Liver (tissue), 9 donors: ENCODE measurements around the gene CCND1. TPM values are rescaled to one million over a fixed set of nuclear protein-coding genes. Genes with fewer than 3 reads are reported as not detected.

Experiments used
- DNase-seq: peaks from one replicate; pipeline ENCODE4 v3.0.0-alpha.2; 2017; ENCODE audit warnings: low spot score
- H3K27ac ChIP-seq, 2 donors: one replicate each; pipeline ENCODE4 v1.7.0; 2013; ENCODE audit warnings: inconsistent platforms in 2 of 2, low read length in 2 of 2, control low read depth in 1 of 2, low read depth in 1 of 2, mild to moderate bottlenecking in 1 of 2
- H3K27me3 ChIP-seq, 4 donors: one replicate each; pipeline versions ENCODE4 v1.6.1 to v1.7.0; 2013; ENCODE audit warnings: low read length in 3 of 4, inconsistent platforms in 1 of 4, mild to moderate bottlenecking in 1 of 4, moderate library complexity in 1 of 4; ENCODE audit not compliant: control insufficient read depth in 4 of 4, insufficient read depth in 4 of 4
- H3K36me3 ChIP-seq, 4 donors: one replicate each; pipeline versions ENCODE4 v1.6.1 to v1.7.0; 2013; ENCODE audit warnings: low read length in 3 of 4, mild to moderate bottlenecking in 3 of 4, low read depth in 1 of 4, moderate library complexity in 1 of 4; ENCODE audit not compliant: control insufficient read depth in 4 of 4, insufficient read depth in 3 of 4
- H3K4me1 ChIP-seq, 4 donors: one replicate each; pipeline versions ENCODE4 v1.6.1 to v1.7.0; 2013; ENCODE audit warnings: low read length in 3 of 4, mild to moderate bottlenecking in 3 of 4, moderate library complexity in 1 of 4; ENCODE audit not compliant: control insufficient read depth in 4 of 4, insufficient read depth in 4 of 4
- H3K4me3 ChIP-seq, 3 donors: one replicate each; pipeline versions ENCODE4 v1.6.1 to v1.7.0; 2013; ENCODE audit warnings: low read length in 3 of 3, control low read depth in 1 of 3, low read depth in 1 of 3, mild to moderate bottlenecking in 1 of 3
- H3K9ac ChIP-seq, 2 donors: one replicate each; pipeline ENCODE4 v1.7.0; 2013; ENCODE audit warnings: low read length in 2 of 2, mild to moderate bottlenecking in 2 of 2, moderate library complexity in 2 of 2, control low read depth in 1 of 2, low read depth in 1 of 2
- H3K9me3 ChIP-seq, 4 donors: one replicate each; pipeline versions ENCODE4 v1.6.1 to v1.7.0; 2013; ENCODE audit warnings: low read length in 3 of 4; ENCODE audit not compliant: control insufficient read depth in 4 of 4
- ATF3 ChIP-seq: IDR thresholded peaks from 2 replicates; pipeline ENCODE4 v1.6.1; 2016; ENCODE audit warnings: antibody characterized with exemption
- CTCF ChIP-seq: fragments of 150-350 bp; IDR thresholded peaks from 2 replicates; pipeline ENCODE4 v1.5.1; 2017; ENCODE audit warnings: improper control_type of control experiment, low read depth, low read length; ENCODE audit not compliant: missing input control
- EGR1 ChIP-seq, 2 donors: IDR thresholded peaks; 2 replicates each; pipeline ENCODE4 v1.6.1; 2016 to 2018; ENCODE audit warnings: antibody characterized with exemption in 2 of 2, low read depth in 2 of 2
- FOXA1 ChIP-seq: IDR thresholded peaks from 2 replicates; pipeline ENCODE4 v1.6.1; 2016; ENCODE audit warnings: antibody characterized with exemption
- HNF4A ChIP-seq, 2 donors: conservative IDR thresholded peaks; 2 replicates each; pipeline ENCODE4 v1.6.1; 2016; ENCODE audit warnings: antibody characterized with exemption in 2 of 2, mild to moderate bottlenecking in 2 of 2
- HNF4G ChIP-seq: IDR thresholded peaks from 2 replicates; pipeline ENCODE4 v1.6.1; 2016; ENCODE audit warnings: antibody characterized with exemption
- JUND ChIP-seq, 2 donors: IDR thresholded peaks; 2 replicates each; pipeline ENCODE4 v1.6.1; 2016; ENCODE audit warnings: antibody characterized with exemption in 2 of 2
- RAD21 ChIP-seq, 2 donors: IDR thresholded peaks; 2 replicates each; pipeline ENCODE4 v1.6.1; 2016; ENCODE audit warnings: antibody characterized with exemption in 2 of 2, mild to moderate bottlenecking in 2 of 2
- REST ChIP-seq: IDR thresholded peaks from 2 replicates; pipeline ENCODE4 v1.6.1; 2016; ENCODE audit warnings: antibody characterized with exemption, mild to moderate bottlenecking
- SP1 ChIP-seq: IDR thresholded peaks from 2 replicates; pipeline ENCODE4 v1.6.1; 2018; ENCODE audit warnings: antibody characterized with exemption, mild to moderate bottlenecking
- TAF1 ChIP-seq: conservative IDR thresholded peaks from 2 replicates; pipeline ENCODE4 v1.6.1; 2016; ENCODE audit warnings: antibody characterized with exemption, mild to moderate bottlenecking
- ZBTB33 ChIP-seq: IDR thresholded peaks from 2 replicates; pipeline ENCODE4 v1.6.1; 2016; ENCODE audit warnings: antibody characterized with exemption
- WGBS: extraction: QIAGEN DNeasy Blood & Tissue Kit; methylation state at CpG from one replicate; pipeline ENCODE4 v1.1.7; 2013; 5-methylcytosine and 5-hydroxymethylcytosine counted together
- polyA plus RNA-seq, 2 donors: library from polyadenylated mRNA; stranded (reverse) in 1 of 2; unstranded in 1 of 2; fragments of 200-250 nt in 1 of 2; fragments of >200 nt in 1 of 2; fragmentation: Nextera tagmentation in 1 of 2; extraction: Ambion mirVana in 1 of 2; gene quantifications; one replicate each; pipeline versions ENCODE4 v1.2.1 to v1.2.3, GENCODE V29; 2013 to 2015
- total RNA-seq, 2 donors: library from RNA; depleted of rRNA; stranded (reverse); fragments of >200 nt; gene quantifications; one replicate each; pipeline ENCODE4 v1.2.3, GENCODE V29; 2014
- donor health status: healthy.
- donor health status: healthy.
- donor health status: healthy.
- donor health status: healthy.
- donor health status: healthy.

The CCND1 gene
- total and polyA plus RNA-seq, 4 donors = 28.9 to 100 (median 53.3) TPM

- Histone ChIP-seq H3K9me3 (no peaks in the 10 kb centered on the region), H3K27ac (no peak overlapping the region), H3K4me3 (no peak overlapping the region), H3K9ac (no peak overlapping the region), H3K36me3 (no peaks in the 10 kb centered on the region), H3K4me1 (no peaks in the 10 kb centered on the region), H3K27me3 (no peaks in the 10 kb centered on the region)
- no peak for DNase-seq
- TF ChIP-seq EGR1 (IDR thresholded peaks at IDR 0.05; ENCODE audit: low read depth in 2 of 2) (no peak), SP1 (no peak), HNF4G (no peak), TAF1 (no peak), JUND (IDR thresholded peaks at IDR 0.05) (no peak), HNF4A (conservative IDR thresholded peaks at IDR 0.05) (no peak), ATF3 (no peak)
Observed at GRCh38 chr11:69692422-69692821, 51.5 kb downstream of the CCND1 start.

- Histone ChIP-seq H3K9me3 (no peaks in the 10 kb centered on the region), H3K36me3 (no peaks in the 10 kb centered on the region), H3K4me3 (no peak overlapping the region), H3K27ac (no peak overlapping the region), H3K4me1 (no peaks in the 10 kb centered on the region), H3K9ac (no peak overlapping the region), H3K27me3 (no peaks in the 10 kb centered on the region)
- no peak for TF ChIP-seq REST
- TF ChIP-seq RAD21 (IDR thresholded peaks at IDR 0.05) = no peak
- TF ChIP-seq EGR1 (IDR thresholded peaks at IDR 0.05; ENCODE audit: low read depth in 2 of 2) = no peak
- no peak for TF ChIP-seq ZBTB33
- TF ChIP-seq CTCF = no peak
- TF ChIP-seq FOXA1 = no peak
- WGBS = 91% methylated on average over 10 of the region's 10 CpGs
- DNase-seq = no peak
Observed at GRCh38 chr11:69694781-69695180, 53.8 kb downstream of the CCND1 start.
